ENCODE data around the gene TFDP1.

Gene TFDP1

DNA sequence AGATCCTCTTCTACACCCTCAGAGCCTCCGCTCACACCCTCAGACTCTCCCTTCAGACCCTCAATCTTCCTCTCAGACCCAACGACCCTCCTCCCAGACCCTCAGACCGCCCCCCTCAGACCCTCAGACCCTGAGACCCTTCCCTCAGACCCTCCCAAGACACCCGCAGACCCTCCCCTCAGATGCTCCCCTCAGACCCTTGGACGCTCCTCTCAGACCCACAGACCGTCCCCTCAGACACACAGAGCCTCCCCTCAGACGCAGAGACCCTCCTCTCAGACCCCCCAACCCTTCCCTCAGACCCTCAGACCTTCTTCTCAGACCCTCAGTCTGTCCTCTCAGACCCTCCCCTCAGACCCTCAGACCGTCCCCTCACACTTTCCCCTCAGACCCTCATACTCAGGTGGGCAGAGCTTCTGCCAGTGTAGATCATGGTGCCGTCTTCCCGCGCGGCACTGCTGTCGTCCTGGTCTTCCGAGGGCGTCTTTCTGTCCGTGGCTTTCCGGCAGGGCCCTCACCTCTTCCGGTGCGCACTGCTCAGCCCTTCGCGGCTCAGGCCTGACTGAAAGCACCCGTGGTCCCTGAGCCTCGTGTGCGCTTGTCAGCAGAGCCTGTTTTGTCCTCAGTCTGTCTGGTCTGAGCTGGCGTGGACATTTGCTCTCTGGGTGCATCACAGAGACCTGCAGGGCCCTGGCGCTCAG, 18.9 kb upstream of the TFDP1 start:
- Histone ChIP-seq H3K27me3 (replicated peaks; ENCODE audit: control insufficient read depth, insufficient read depth, low read length, poor library complexity, severe bottlenecking) (no peaks in the 10 kb centered on the region), H3K4me1 (ENCODE audit: control insufficient read depth, insufficient read depth, low read length, poor library complexity, severe bottlenecking) (no peaks in the 10 kb centered on the region), H3K4me3 (ENCODE audit: insufficient read depth, low read depth, low read length, poor library complexity, severe bottlenecking) (no peak overlapping the region), H3K9me3 (ENCODE audit: control insufficient read depth, low read length) (no peaks in the 10 kb centered on the region), H3K27ac (ENCODE audit: insufficient read depth, low read length, poor library complexity, severe bottlenecking) (no peak overlapping the region), H3K36me3 (ENCODE audit: control insufficient read depth, insufficient read depth, low read length) (no peaks in the 10 kb centered on the region)
- no peak for DNase-seq

DNA sequence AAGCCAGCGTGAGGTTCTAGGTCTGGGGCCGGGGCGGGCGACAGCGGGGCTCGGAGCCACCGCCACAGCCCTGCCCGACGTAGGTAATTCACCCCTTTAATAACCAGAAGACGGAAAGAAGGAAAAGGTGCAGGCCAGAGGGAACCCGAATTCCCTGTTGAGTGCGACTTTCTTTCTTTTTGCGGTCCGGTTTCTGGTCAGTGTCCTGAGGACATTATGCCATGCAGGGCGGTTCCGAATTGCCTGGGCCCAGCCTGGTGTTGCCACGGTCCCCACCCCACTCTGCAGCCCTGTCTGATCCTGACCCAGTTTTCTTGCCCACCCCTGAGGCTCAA, 18.4 kb upstream of the TFDP1 start:
- no peak for DNase-seq
- Histone ChIP-seq H3K4me3 (ENCODE audit: insufficient read depth, low read depth, low read length, poor library complexity, severe bottlenecking) (no peak overlapping the region), H3K27ac (ENCODE audit: insufficient read depth, low read length, poor library complexity, severe bottlenecking) (no peak overlapping the region), H3K9me3 (ENCODE audit: control insufficient read depth, low read length) (no peaks in the 10 kb centered on the region), H3K4me1 (ENCODE audit: control insufficient read depth, insufficient read depth, low read length, poor library complexity, severe bottlenecking) (no peaks in the 10 kb centered on the region), H3K27me3 (replicated peaks; ENCODE audit: control insufficient read depth, insufficient read depth, low read length, poor library complexity, severe bottlenecking) (no peaks in the 10 kb centered on the region), H3K36me3 (ENCODE audit: control insufficient read depth, insufficient read depth, low read length) (no peaks in the 10 kb centered on the region)

DNA sequence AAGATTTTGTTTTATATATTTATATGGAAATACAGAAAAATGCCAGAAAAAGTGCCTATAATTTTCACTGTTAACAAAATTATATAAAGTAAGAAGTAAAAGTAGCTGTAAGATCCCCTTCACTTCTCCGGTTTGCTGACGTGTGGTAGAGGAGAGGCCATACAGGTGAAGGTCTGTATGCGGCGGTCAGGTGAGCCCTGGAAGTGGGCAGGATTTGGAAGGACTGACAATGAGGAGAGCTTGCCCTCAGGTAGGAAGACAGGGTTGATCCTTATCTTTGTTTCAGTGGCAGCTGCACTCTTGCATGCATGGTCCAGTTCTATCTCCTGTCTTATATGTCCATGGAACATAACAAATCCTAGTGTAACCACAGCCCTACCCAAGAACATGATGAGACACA, 16.9 kb upstream of the TFDP1 start:
- H3K4me1 ChIP-seq (ENCODE audit: control insufficient read depth, insufficient read depth, low read length, poor library complexity, severe bottlenecking) = no peaks in the 10 kb centered on the region

DNA sequence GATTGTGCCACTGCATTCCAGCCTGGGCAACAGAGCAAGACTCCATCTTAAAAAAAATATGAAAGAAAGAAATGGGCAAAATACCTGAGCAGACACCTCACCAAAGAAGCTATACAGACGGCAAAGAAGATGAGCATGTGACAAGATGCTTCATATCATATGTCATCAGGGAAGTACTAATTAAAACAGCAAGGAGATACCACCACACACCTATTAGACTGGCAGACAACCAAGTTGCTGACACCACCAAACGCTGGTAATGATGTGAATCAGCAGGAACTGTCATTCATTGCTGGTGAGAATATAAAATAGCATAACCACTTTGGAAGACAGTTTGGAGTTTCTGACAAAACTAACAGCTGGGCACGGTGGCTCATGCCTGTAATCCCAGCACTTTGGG, 11.5 kb upstream of the TFDP1 start:
- Histone ChIP-seq H3K4me3 (ENCODE audit: insufficient read depth, low read depth, low read length, poor library complexity, severe bottlenecking) (no peak overlapping the region), H3K9me3 (ENCODE audit: control insufficient read depth, low read length) (peaks cover 4% of the 10 kb centered on the region), H3K27me3 (replicated peaks; ENCODE audit: control insufficient read depth, insufficient read depth, low read length, poor library complexity, severe bottlenecking) (no peaks in the 10 kb centered on the region), H3K27ac (ENCODE audit: insufficient read depth, low read length, poor library complexity, severe bottlenecking) (no peak overlapping the region), H3K4me1 (ENCODE audit: control insufficient read depth, insufficient read depth, low read length, poor library complexity, severe bottlenecking) (no peaks in the 10 kb centered on the region), H3K36me3 (ENCODE audit: control insufficient read depth, insufficient read depth, low read length) (no peaks in the 10 kb centered on the region)
- no peak for DNase-seq

More for the DNA sequence above, 16.9 kb upstream of the TFDP1 start:
- H3K9me3 ChIP-seq (ENCODE audit: control insufficient read depth, low read length) = no peaks in the 10 kb centered on the region
- no peak overlapping the region for H3K4me3 ChIP-seq (ENCODE audit: insufficient read depth, low read depth, low read length, poor library complexity, severe bottlenecking)
- H3K36me3 ChIP-seq (ENCODE audit: control insufficient read depth, insufficient read depth, low read length) = no peaks in the 10 kb centered on the region
- no peak overlapping the region for H3K27ac ChIP-seq (ENCODE audit: insufficient read depth, low read length, poor library complexity, severe bottlenecking)
- DNase-seq = no peak
- H3K27me3 ChIP-seq (replicated peaks; ENCODE audit: control insufficient read depth, insufficient read depth, low read length, poor library complexity, severe bottlenecking) = no peaks in the 10 kb centered on the region

DNA sequence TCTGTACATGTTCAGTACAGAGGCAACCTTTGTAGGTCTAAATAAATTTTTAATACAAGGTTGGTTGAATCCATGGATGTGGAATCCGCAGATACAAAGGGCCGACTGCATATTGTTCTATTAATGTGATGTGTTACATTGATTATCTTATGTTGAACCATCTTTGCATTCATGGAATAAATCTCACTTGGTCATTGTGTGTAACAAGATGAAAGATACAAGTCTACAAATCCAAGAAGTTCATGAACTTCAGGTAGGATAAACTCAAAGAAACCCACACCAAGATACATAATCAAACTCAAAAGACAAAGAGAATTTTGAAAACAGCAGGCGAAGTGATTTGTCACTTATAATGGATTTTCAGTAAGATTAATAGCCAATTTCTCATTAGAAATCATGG, 8.0 kb upstream of the TFDP1 start:
- Histone ChIP-seq H3K36me3 (ENCODE audit: control insufficient read depth, insufficient read depth, low read length) (no peaks in the 10 kb centered on the region), H3K4me3 (ENCODE audit: insufficient read depth, low read depth, low read length, poor library complexity, severe bottlenecking) (no peak overlapping the region), H3K4me1 (ENCODE audit: control insufficient read depth, insufficient read depth, low read length, poor library complexity, severe bottlenecking) (no peaks in the 10 kb centered on the region), H3K27ac (ENCODE audit: insufficient read depth, low read length, poor library complexity, severe bottlenecking) (no peak overlapping the region), H3K9me3 (ENCODE audit: control insufficient read depth, low read length) (peaks cover 4% of the 10 kb centered on the region), H3K27me3 (replicated peaks; ENCODE audit: control insufficient read depth, insufficient read depth, low read length, poor library complexity, severe bottlenecking) (no peaks in the 10 kb centered on the region)
- no peak for DNase-seq

DNA sequence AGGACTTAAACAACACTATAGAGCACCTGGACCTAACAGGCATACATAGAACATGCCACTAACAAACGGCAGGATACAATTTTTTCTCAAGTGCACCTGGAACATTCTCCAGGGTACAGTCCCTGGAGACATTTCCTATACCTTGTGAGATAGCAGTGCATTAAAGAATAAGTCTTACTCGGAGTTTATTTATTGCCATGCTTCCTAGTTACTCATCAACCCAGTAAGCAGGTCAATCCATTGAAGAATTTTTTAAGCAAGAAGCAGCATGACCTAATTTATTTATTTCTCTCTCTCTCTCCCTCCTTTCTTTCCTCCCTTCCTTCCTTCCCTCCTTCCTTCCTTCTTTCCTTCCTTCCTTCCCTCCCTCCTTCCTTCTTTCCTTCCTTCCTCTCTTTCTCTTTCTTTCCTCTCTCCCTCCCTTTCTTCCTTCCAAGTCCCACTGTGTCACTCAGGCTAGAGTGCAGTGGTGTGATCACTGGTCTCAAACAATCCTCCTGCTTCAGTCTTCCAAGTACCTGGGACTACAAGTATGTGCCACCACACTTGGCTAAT, 6.6 kb upstream of the TFDP1 start:
- Histone ChIP-seq H3K9me3 (ENCODE audit: control insufficient read depth, low read length) (peaks cover 4% of the 10 kb centered on the region), H3K4me3 (ENCODE audit: insufficient read depth, low read depth, low read length, poor library complexity, severe bottlenecking) (no peak overlapping the region), H3K36me3 (ENCODE audit: control insufficient read depth, insufficient read depth, low read length) (no peaks in the 10 kb centered on the region), H3K27ac (ENCODE audit: insufficient read depth, low read length, poor library complexity, severe bottlenecking) (no peak overlapping the region), H3K27me3 (replicated peaks; ENCODE audit: control insufficient read depth, insufficient read depth, low read length, poor library complexity, severe bottlenecking) (no peaks in the 10 kb centered on the region), H3K4me1 (ENCODE audit: control insufficient read depth, insufficient read depth, low read length, poor library complexity, severe bottlenecking) (no peaks in the 10 kb centered on the region)
- no peak for DNase-seq

DNA sequence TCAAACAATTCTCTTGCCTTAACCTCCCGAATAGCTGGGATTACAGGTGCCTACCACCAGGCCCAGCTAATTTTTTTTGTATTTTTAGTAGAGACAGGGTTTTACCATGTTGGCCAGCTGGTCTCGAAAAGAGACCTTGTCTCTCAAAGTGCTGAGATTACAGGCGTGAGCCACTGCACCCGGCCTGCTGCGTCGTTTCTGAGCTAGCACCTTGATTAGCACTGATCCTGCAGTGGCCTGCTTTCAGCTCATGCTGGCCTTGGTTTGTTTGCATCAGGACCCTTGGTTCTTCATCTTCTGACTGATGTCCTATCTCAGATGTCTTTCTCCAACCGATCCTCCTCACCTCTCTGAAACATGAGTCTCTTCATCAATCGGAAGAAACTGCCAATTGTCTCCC, 4.9 kb upstream of the TFDP1 start:
- Histone ChIP-seq H3K27ac (ENCODE audit: insufficient read depth, low read length, poor library complexity, severe bottlenecking) (no peak overlapping the region), H3K27me3 (replicated peaks; ENCODE audit: control insufficient read depth, insufficient read depth, low read length, poor library complexity, severe bottlenecking) (no peaks in the 10 kb centered on the region), H3K4me1 (ENCODE audit: control insufficient read depth, insufficient read depth, low read length, poor library complexity, severe bottlenecking) (no peaks in the 10 kb centered on the region), H3K4me3 (ENCODE audit: insufficient read depth, low read depth, low read length, poor library complexity, severe bottlenecking) (no peak overlapping the region), H3K9me3 (ENCODE audit: control insufficient read depth, low read length) (peaks cover 4% of the 10 kb centered on the region), H3K36me3 (ENCODE audit: control insufficient read depth, insufficient read depth, low read length) (no peaks in the 10 kb centered on the region)
- no peak for DNase-seq

DNA sequence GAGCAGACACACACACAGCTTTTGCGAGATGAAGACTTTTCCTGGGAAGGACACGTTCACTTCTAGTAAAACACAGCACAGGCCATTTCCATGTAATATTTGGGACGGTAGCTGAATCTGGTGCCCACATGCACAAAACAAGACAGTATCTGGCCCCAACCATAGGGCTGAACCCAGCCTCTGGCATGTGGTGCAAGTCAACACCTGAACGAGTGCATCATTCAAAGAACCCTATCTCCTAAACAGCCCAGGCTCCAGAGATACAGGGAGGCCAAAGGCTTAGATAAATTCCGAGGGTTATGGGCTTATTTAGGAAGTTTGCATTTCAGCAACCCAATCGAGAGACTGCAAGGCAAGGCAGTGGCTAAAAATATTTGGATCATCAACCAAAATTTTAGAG, 2.7 kb upstream of the TFDP1 start:
- Histone ChIP-seq H3K4me3 (ENCODE audit: insufficient read depth, low read depth, low read length, poor library complexity, severe bottlenecking) (no peak overlapping the region), H3K27me3 (replicated peaks; ENCODE audit: control insufficient read depth, insufficient read depth, low read length, poor library complexity, severe bottlenecking) (no peaks in the 10 kb centered on the region), H3K36me3 (ENCODE audit: control insufficient read depth, insufficient read depth, low read length) (no peaks in the 10 kb centered on the region), H3K4me1 (ENCODE audit: control insufficient read depth, insufficient read depth, low read length, poor library complexity, severe bottlenecking) (peaks cover 9% of the 10 kb centered on the region), H3K27ac (ENCODE audit: insufficient read depth, low read length, poor library complexity, severe bottlenecking) (no peak overlapping the region), H3K9me3 (ENCODE audit: control insufficient read depth, low read length) (no peaks in the 10 kb centered on the region)
- no peak for DNase-seq

DNA sequence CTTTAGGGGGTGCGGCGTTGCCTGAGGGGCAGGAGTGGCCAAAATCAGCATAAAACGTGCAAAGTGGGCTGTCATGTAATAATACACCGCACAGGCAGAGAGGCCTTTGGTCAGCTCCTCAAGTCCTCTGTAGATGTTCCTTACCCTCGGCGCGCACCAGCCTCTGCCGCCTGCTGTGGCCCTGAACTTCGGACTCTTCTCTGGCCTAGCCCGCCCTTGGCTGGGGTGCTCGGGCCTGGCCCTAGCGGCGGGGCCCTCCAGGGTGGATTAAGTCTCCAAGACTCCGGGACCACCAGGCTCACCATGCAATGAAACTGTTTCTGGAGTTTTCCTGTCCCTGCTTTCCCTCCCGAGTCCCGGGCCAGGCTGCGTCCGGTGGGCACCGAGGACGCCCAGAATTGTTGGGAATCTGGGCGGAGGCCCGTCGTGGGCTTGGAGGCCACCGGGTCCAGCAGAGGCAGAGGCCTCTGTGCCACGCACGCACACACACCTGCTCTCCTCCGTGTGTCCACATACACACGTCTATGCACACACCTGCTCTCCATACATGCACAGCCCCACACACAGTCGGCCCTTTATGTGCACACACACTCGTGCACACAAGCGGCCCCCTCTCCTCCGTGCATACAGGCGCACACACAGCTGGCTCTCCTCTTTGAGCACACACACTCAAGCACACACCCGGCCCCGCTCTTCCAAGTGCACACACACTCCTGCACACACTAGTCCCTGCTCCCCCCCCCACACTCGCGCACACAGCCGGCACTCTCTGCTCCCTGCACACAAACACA, 1.5 kb upstream of the TFDP1 start:
- no peak for DNase-seq
- Histone ChIP-seq H3K27me3 (replicated peaks; ENCODE audit: control insufficient read depth, insufficient read depth, low read length, poor library complexity, severe bottlenecking) (no peaks in the 10 kb centered on the region), H3K27ac (ENCODE audit: insufficient read depth, low read length, poor library complexity, severe bottlenecking) (no peak overlapping the region), H3K9me3 (ENCODE audit: control insufficient read depth, low read length) (no peaks in the 10 kb centered on the region), H3K4me3 (ENCODE audit: insufficient read depth, low read depth, low read length, poor library complexity, severe bottlenecking) (no peak overlapping the region), H3K4me1 (ENCODE audit: control insufficient read depth, insufficient read depth, low read length, poor library complexity, severe bottlenecking) (peaks cover 12% of the 10 kb centered on the region), H3K36me3 (ENCODE audit: control insufficient read depth, insufficient read depth, low read length) (no peaks in the 10 kb centered on the region)
